Posterior vena cava (tissue), 2 donors: ENCODE results near the gene SULT4A1. TPM values are rescaled to one million over a fixed set of nuclear protein-coding genes. Genes with fewer than 3 reads are reported as not detected.

Experiments
- DNase-seq: peaks from one replicate; pipeline ENCODE4 v3.0.0-alpha.2; 2020; ENCODE audit warnings: low spot score
- intact Hi-C, 2 donors: fragments of 100-400 bp; cut with DNase I; formaldehyde crosslinking; loops; one replicate each; pipeline versions ENCODE4 v1.14.1 to v1.14.2; 2022 to 2023
- total RNA-seq, 2 donors: library from RNA; stranded (reverse); fragmentation: NEBNext Ultra II Directional; extraction: Animal tissue kit (Norgen Biotek cat#: 25700); gene quantifications; one replicate each; pipeline ENCODE4 v1.2.1, GENCODE V29; 2021
- donor health status: DM: yes; HTN: yes; CAD: no.
- donor health status: DM: yes; HTN: yes; CAD: no.

SULT4A1 gene
- total RNA-seq, 2 donors from 2014 or later: not detected

- intact Hi-C loops: loop anchor here in 1 of 2 donors (5.0 kb wide), 1 partner anchor 502 kb away; no protein-coding TSS in a partner anchor
- peak; percentile 61 for DNase-seq
Measured at GRCh38 chr22:43889201-43889859, 27.0 kb upstream of the SULT4A1 start.

GRCh38 chr22:43888740-43889139, 26.4 kb upstream of the SULT4A1 start:
- intact Hi-C loops: loop anchor here in 1 of 2 donors (5.0 kb wide), 1 partner anchor 501 kb away; no protein-coding TSS in a partner anchor
- peak; percentile 29 for DNase-seq

GRCh38 chr22:43887391-43887790, 25.1 kb upstream of the SULT4A1 start:
- DNase-seq: peak; percentile 48
- intact Hi-C loops: loop anchor here in 1 of 2 donors (5.0 kb wide), 1 partner anchor 500 kb away; no protein-coding TSS in a partner anchor

- intact Hi-C loops: loop anchor here in 1 of 2 donors (5.0 kb wide), 1 partner anchor 499 kb away; no protein-coding TSS in a partner anchor
- DNase-seq: peak; percentile 70
Measured at GRCh38 chr22:43886231-43886630, 23.9 kb upstream of the SULT4A1 start.

GRCh38 chr22:43885786-43886185, 23.5 kb upstream of the SULT4A1 start:
- peak; percentile 72 for DNase-seq
- intact Hi-C loops: loop anchor here in 1 of 2 donors (5.0 kb wide), 1 partner anchor 498 kb away; no protein-coding TSS in a partner anchor

GRCh38 chr22:43885319-43885671, 23.0 kb upstream of the SULT4A1 start:
- DNase-seq: peak; percentile 32
- intact Hi-C loops: loop anchor here in 1 of 2 donors (5.0 kb wide), 1 partner anchor 498 kb away; no protein-coding TSS in a partner anchor

GRCh38 chr22:43884600-43885318, 22.4 kb upstream of the SULT4A1 start:
- intact Hi-C loops: loop anchor here in 1 of 2 donors (5.0 kb wide), 1 partner anchor 497 kb away; no protein-coding TSS in a partner anchor
- DNase-seq: peak; percentile 85

GRCh38 chr22:43883719-43884415, 21.6 kb upstream of the SULT4A1 start:
- peak; percentile 71 for DNase-seq

GRCh38 chr22:43883012-43883661, 20.8 kb upstream of the SULT4A1 start:
- intact Hi-C loops: no loop called here
- DNase-seq: peak; percentile 52

More at GRCh38 chr22:43883719-43884415, 21.6 kb upstream of the SULT4A1 start:
- intact Hi-C loops: no loop called here

- peak; percentile 41 for DNase-seq
- intact Hi-C loops: no loop called here
Measured at GRCh38 chr22:43882122-43882767, 19.9 kb upstream of the SULT4A1 start.

- DNase-seq: peak; percentile 68
- intact Hi-C loops: no loop called here
Measured at GRCh38 chr22:43881091-43882061, 19.1 kb upstream of the SULT4A1 start.

GRCh38 chr22:43880541-43880991, 18.3 kb upstream of the SULT4A1 start:
- intact Hi-C loops: no loop called here
- peak; percentile 46 for DNase-seq

GRCh38 chr22:43879901-43880540, 17.7 kb upstream of the SULT4A1 start:
- intact Hi-C loops: no loop called here
- peak; percentile 47 for DNase-seq

GRCh38 chr22:43878831-43879550, 16.7 kb upstream of the SULT4A1 start:
- intact Hi-C loops: no loop called here
- peak; percentile 64 for DNase-seq

GRCh38 chr22:43878079-43878795, 15.9 kb upstream of the SULT4A1 start:
- DNase-seq: peak; percentile 64
- intact Hi-C loops: no loop called here
